Fibroblast of mammary gland (primary cell): ENCODE results near the gene LPIN1.
"Not testable (repeated sequence)": the region's sequence is repeated elsewhere in the genome, so short reads cannot be mapped to it uniquely, and the experiment has no call there.

ENCODE experiments used
- DNase-seq: peaks from one replicate; pipeline ENCODE4 v3.0.0-alpha.2; 2010; ENCODE audit warnings: low read depth
- H3K4me3 ChIP-seq: 2 replicates; pipeline ENCODE4 v1.5.1; 2011; ENCODE audit warnings: low read depth, mild to moderate bottlenecking, low read length, moderate library complexity; ENCODE audit not compliant: control insufficient read depth
- CTCF ChIP-seq: conservative IDR thresholded peaks from 2 replicates; pipeline ENCODE4 v1.5.1; 2011; ENCODE audit warnings: low read depth, low read length, inconsistent platforms; ENCODE audit not compliant: control insufficient read depth, insufficient read depth

LPIN1 gene

GRCh38 chr2:11808016-11808400, 61.6 kb downstream of the LPIN1 start:
- no peak for TF ChIP-seq CTCF
- no peak for DNase-seq
- H3K4me3 ChIP-seq, result no peak overlapping the region

DNA sequence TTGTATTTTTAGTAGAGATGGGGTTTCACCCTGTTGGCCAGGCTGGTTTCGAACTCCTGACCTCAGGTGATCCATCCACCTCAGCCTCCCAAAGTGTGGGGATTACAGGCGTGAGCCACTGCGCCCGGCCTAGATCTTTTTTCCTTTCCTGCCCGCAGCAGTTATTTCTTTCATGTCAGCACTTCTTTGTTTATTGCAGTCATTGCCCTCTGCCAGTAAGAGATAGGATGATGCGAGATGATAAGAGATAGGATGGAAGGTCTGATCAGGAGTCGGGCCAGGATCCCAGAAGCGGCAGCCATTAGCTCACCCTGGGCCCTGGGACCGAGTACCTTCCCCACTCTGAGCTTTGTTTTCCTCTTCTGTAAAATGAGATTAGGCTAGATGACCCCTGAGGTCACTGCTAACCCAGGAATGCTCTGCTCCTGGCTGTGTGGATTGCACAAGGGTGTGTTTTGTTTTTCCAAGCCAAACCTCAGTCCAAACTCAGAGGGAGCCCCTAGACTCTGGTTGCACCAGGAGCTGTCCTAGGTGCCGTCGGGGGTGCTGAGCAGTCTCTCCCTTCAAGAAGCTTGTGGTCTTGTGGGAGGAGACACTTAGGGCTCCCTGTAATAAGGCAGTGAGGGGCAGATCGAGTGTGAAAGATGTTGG, 63.3 kb downstream of the LPIN1 start:
- no peak for DNase-seq
- TF ChIP-seq CTCF, result no peak

DNA sequence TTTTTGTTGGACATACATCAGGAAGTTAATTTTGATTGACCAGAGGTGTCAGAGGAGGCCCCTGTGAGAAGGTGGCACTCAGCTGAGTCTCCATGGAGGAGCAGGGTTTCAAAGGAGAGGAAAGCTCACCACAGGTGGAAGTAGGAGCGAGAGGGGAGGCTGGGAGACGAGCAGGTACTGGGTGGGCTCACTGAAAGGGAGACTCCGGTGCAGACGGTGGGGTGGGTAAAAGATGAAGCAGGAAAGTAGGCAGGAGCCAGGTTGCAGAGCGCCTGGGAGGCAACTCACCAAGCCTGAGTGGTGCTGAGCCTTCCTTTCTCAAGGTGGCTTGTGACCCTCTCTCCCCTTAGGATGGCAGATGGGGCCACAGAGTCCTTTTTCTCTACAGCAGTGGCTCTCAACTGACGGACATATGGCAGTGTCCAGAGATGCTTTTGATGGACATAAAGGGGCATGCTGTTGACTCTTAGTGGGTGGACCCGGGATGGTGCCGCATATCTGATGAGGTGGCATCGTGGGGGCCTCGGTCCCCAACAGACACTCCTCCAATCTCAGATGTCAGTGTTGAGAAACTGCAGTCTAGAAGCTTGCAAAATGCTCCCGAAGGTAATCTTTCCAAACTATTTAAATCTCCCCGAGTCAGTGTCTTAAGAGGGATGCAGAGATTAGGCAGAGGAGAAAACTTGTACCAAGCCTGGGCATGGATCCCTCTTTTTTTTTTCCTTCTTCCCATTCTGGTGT, 64.0 kb downstream of the LPIN1 start:
- no peak for TF ChIP-seq CTCF
- no peak for DNase-seq
- H3K4me3 ChIP-seq, result no peak overlapping the region

More for the DNA sequence above, 63.3 kb downstream of the LPIN1 start:
- no peak overlapping the region for H3K4me3 ChIP-seq

DNA sequence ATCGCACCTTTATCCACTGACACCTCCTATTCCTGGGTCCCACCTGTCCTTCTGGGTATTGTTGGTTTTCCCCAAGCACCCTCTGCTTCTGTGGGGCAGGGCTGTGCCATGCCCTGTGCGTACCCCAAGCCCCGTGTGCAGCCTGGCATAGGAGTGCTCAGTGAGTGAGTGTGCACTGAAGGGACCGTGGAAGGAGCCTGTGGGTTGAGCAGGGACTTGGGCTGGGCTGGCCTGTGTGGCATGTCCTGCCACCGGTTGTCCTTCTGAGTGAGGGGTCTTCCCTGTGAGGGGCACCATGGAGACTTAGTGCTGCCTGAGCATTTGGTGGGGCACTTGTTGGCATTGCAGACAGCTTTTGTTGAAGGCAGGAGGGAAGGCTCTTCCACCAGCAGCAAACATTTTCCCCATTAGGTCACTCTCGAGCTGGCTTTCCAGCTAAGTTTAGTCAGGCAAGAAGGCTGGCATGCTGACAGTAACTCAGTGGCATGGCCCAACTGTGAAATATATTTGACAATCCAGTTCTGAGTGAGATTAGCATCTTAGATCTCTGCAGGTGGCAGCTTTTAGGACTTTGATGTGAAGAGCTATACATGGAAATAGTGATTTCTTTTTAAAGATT, 64.7 kb downstream of the LPIN1 start:
- no peak for TF ChIP-seq CTCF
- H3K4me3 ChIP-seq, result no peak overlapping the region
- DNase-seq, result no peak

GRCh38 chr2:11812466-11813248, 66.2 kb downstream of the LPIN1 start:
- no peak for TF ChIP-seq CTCF
- DNase-seq, result no peak

GRCh38 chr2:11813345-11813744, 66.9 kb downstream of the LPIN1 start:
- not testable (repeated sequence) for H3K4me3 ChIP-seq, DNase-seq

More at GRCh38 chr2:11812466-11813248, 66.2 kb downstream of the LPIN1 start:
- no peak overlapping the region for H3K4me3 ChIP-seq
